Transverse colon (tissue), 3 donors: ENCODE data around the gene ANK3.

Experiments used
- CTCF ChIP-seq, 5 experiments: fragments of 200-600 bp in 3 of 5; fragments of 450-650 bp in 2 of 5; sonication (generic) in 3 of 5; IDR thresholded peaks; 1 replicate in 2 of 5; 2 replicates in 3 of 5; pipeline ENCODE4 v1.5.1; 2016 to 2017; ENCODE audit warnings: antibody characterized with exemption in 5 of 5, inconsistent platforms in 3 of 5, mild to moderate bottlenecking in 2 of 5, moderate library complexity in 1 of 5
- EP300 ChIP-seq: sonication (generic); formaldehyde crosslinking; IDR thresholded peaks from one replicate; pipeline ENCODE4 v1.6.1; 2017; ENCODE audit warnings: antibody characterized with exemption, low read depth

DNA sequence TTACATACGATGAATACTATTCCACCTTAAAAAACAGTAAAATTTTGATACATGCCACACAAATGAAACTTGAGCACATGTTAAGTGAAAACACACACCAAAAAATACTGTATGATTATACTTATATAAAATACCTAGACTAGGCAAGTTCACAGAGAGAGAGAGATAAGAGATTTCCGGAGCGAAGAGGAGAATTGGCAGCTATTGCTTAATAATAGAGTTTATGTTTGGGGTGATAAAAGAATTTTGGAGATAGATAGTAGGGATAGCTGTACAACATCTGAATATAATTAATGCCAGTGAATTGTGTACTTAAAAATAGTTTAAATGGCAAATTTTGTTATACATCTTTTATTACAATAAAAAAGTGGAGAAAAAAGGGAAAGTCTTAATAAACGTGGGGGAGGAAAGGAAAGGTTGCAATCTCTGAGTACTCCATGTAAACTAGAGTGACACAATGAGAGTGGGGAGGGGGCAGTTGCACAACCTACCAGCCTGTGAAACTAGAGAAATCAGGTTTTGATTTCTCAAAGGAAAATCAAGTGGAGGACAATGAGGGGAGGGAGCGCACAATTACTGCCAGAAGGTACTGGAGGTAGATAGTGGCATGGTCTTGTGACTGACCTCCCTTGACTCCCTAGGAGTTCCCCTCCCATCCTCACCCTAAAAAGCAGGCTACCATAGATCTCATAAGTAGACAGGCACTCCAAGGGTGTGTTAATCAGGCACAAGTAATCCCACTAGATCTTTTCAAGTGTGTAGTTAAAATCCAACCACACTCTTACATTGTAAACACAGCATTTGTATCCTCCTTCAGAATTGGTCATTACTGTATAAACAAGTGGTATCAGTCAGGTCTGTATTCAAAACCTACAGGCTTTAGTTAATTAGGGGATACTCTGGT lies 31.6 kb upstream of the ANK3 start:
- no peak for TF ChIP-seq CTCF (IDR thresholded peaks at IDR 0.05)
- TF ChIP-seq EP300: no peak
